H1 (cell line): ENCODE results near the gene SMIM44. TPM values are rescaled to one million over a fixed set of nuclear protein-coding genes. Genes with fewer than 3 reads are reported as not detected.

Experiments used
- CTCF ChIA-PET: fragments of 300-600 bp; sonication (Branson Sonifier 250); formaldehyde crosslinking; loops from one replicate; lab custom pipeline; 2021; ENCODE audit not compliant: partially characterized antibody; lab: Charles Lee
- POLR2A ChIA-PET: fragments of 300-600 bp; sonication (Branson Sonifier 250); formaldehyde crosslinking; loops from one replicate; lab custom pipeline; 2021; ENCODE audit warnings: inconsistent platforms; ENCODE audit not compliant: partially characterized antibody; lab: Charles Lee
- DNase-seq, 2 experiments: peaks; one replicate each; pipeline versions ENCODE4 v3.0.0 to v3.0.0-alpha.2; 2010 to 2022; ENCODE audit warnings: low spot score in 2 of 2, low read depth in 1 of 2, mixed read lengths in 1 of 2
- FAIRE-seq: peaks from 2 replicates; lab custom pipeline; 2011; peaks lifted over from hg19 to GRCh38; lab: Jason Lieb, UNC
- H2AFZ ChIP-seq: 2 replicates; pipeline ENCODE4 v1.8.1; 2012; ENCODE audit warnings: low read length, inconsistent platforms
- H2AK5ac ChIP-seq: 2 replicates; pipeline ENCODE4 v1.6.1; 2013; ENCODE audit warnings: low read depth, low read length
- H2BK120ac ChIP-seq: replicated peaks from 2 replicates; pipeline ENCODE3; 2013; ENCODE audit warnings: low read depth, low read length, inconsistent platforms
- H2BK12ac ChIP-seq: 2 replicates; pipeline ENCODE4 v1.6.1; 2013; ENCODE audit warnings: low read depth, low read length
- H2BK15ac ChIP-seq: 2 replicates; pipeline ENCODE4 v1.6.1; 2013; ENCODE audit warnings: low read length
- H2BK20ac ChIP-seq: 2 replicates; pipeline ENCODE4 v1.6.1; 2013; ENCODE audit warnings: low read length
- H2BK5ac ChIP-seq: 2 replicates; pipeline ENCODE4 v1.6.1; 2013; ENCODE audit warnings: low read depth, low read length
- H3K14ac ChIP-seq: 2 replicates; pipeline ENCODE4 v1.6.1; 2013; ENCODE audit warnings: inconsistent platforms; ENCODE audit not compliant: insufficient read length
- H3K18ac ChIP-seq: 2 replicates; pipeline ENCODE4 v1.6.1; 2013; ENCODE audit warnings: low read length; ENCODE audit errors: extremely low read depth
- H3K23ac ChIP-seq: 2 replicates; pipeline ENCODE4 v1.6.1; 2013; ENCODE audit warnings: inconsistent platforms; ENCODE audit not compliant: insufficient read length
- H3K23me2 ChIP-seq: 2 replicates; pipeline ENCODE4 v1.6.1; 2013; ENCODE audit warnings: low read depth, low read length
- H3K27ac ChIP-seq: 2 replicates; pipeline ENCODE4 v1.6.1; 2011; ENCODE audit warnings: low read depth, low read length, inconsistent platforms
- H3K27me3 ChIP-seq, 4 experiments: replicated peaks in 1 of 4; 1 replicate in 1 of 4; 2 replicates in 3 of 4; pipeline versions ENCODE4 v1.6.1 to v1.8.1; 2011 to 2013; ENCODE audit warnings: low read length in 3 of 4, mild to moderate bottlenecking in 3 of 4, inconsistent platforms in 2 of 4, mixed read lengths in 2 of 4, moderate library complexity in 1 of 4; ENCODE audit not compliant: control insufficient read depth in 3 of 4, insufficient read depth in 3 of 4; ENCODE audit errors: extremely low read depth in 1 of 4
- H3K36me3 ChIP-seq, 4 experiments: 2 replicates each; pipeline versions ENCODE4 v1.6.1 to v1.8.1; 2011 to 2013; ENCODE audit warnings: mild to moderate bottlenecking in 4 of 4, low read length in 3 of 4, moderate library complexity in 2 of 4, control low read depth in 1 of 4, inconsistent platforms in 1 of 4; ENCODE audit not compliant: insufficient read depth in 4 of 4, control insufficient read depth in 2 of 4
- H3K4ac ChIP-seq: replicated peaks from 2 replicates; pipeline ENCODE3; 2013; ENCODE audit warnings: low read length, low read depth, mixed read lengths, inconsistent platforms; ENCODE audit not compliant: insufficient read length
- H3K4me1 ChIP-seq, 4 experiments: replicated peaks in 1 of 4; 1 replicate in 1 of 4; 2 replicates in 3 of 4; pipeline versions ENCODE4 v1.6.1 to v1.8.1; 2011 to 2013; ENCODE audit warnings: low read length in 3 of 4, inconsistent platforms in 2 of 4, mixed read lengths in 1 of 4; ENCODE audit not compliant: insufficient read depth in 4 of 4, control insufficient read depth in 3 of 4
- H3K4me2 ChIP-seq, 2 experiments: 2 replicates each; pipeline versions ENCODE4 v1.6.1 to v1.8.1; 2011 to 2013; ENCODE audit warnings: low read depth in 2 of 2, low read length in 2 of 2, control low read depth in 1 of 2, inconsistent platforms in 1 of 2, mild to moderate bottlenecking in 1 of 2; ENCODE audit not compliant: insufficient read depth in 1 of 2
- H3K4me3 ChIP-seq, 4 experiments: fragments of 200-600, 300-600 bp in 1 of 4; sonication (generic), shearing (Covaris generic), sonication (Bioruptor Twin) in 1 of 4; 2 replicates each; pipeline versions ENCODE4 v1.5.1 to v1.8.1; 2011 to 2016; ENCODE audit warnings: low read length in 4 of 4, low read depth in 3 of 4, control low read depth in 2 of 4, inconsistent platforms in 2 of 4, mild to moderate bottlenecking in 2 of 4, mixed read lengths in 1 of 4, moderate library complexity in 1 of 4; ENCODE audit not compliant: insufficient read depth in 2 of 4; ENCODE audit errors: extremely low read depth in 1 of 4
- H3K56ac ChIP-seq: replicated peaks from 2 replicates; pipeline ENCODE3; 2013; ENCODE audit warnings: low read depth, mild to moderate bottlenecking, mixed read lengths, low read length, inconsistent platforms; ENCODE audit not compliant: insufficient read length
- H3K79me1 ChIP-seq: 2 replicates; pipeline ENCODE4 v1.6.1; 2013; ENCODE audit warnings: low read depth, low read length, control low read depth
- H3K79me2 ChIP-seq, 2 experiments: 2 replicates each; pipeline versions ENCODE4 v1.6.1 to v1.8.1; 2012 to 2013; ENCODE audit warnings: low read length in 2 of 2, mild to moderate bottlenecking in 2 of 2, inconsistent platforms in 1 of 2; ENCODE audit not compliant: insufficient read depth in 2 of 2, control insufficient read depth in 1 of 2
- H3K9ac ChIP-seq, 4 experiments: replicated peaks in 1 of 4; 1 replicate in 1 of 4; 2 replicates in 3 of 4; pipeline versions ENCODE4 v1.6.1 to v1.8.1; 2011 to 2013; ENCODE audit warnings: low read depth in 3 of 4, low read length in 3 of 4, control low read depth in 2 of 4, mild to moderate bottlenecking in 2 of 4, moderate library complexity in 2 of 4, inconsistent platforms in 1 of 4; ENCODE audit errors: extremely low read depth in 1 of 4
- H3K9me3 ChIP-seq, 2 experiments: 2 replicates each; pipeline versions ENCODE4 v1.6.1 to v1.8.1; 2012 to 2013; ENCODE audit warnings: mild to moderate bottlenecking in 2 of 2, moderate library complexity in 2 of 2, control low read depth in 1 of 2, inconsistent platforms in 1 of 2, low read depth in 1 of 2, low read length in 1 of 2, mixed read lengths in 1 of 2; ENCODE audit not compliant: insufficient read depth in 2 of 2
- H4K20me1 ChIP-seq, 2 experiments: replicated peaks in 1 of 2; 2 replicates each; pipeline versions ENCODE3 to v1.8.1; 2011 to 2013; ENCODE audit warnings: inconsistent platforms in 2 of 2, low read length in 2 of 2, mild to moderate bottlenecking in 1 of 2; ENCODE audit not compliant: insufficient read depth in 2 of 2, control insufficient read depth in 1 of 2
- H4K5ac ChIP-seq: 2 replicates; pipeline ENCODE4 v1.6.1; 2013; ENCODE audit warnings: low read length, low read depth, mixed read lengths, inconsistent platforms; ENCODE audit not compliant: insufficient read length
- H4K8ac ChIP-seq: 2 replicates; pipeline ENCODE4 v1.8.0; 2013; ENCODE audit warnings: mild to moderate bottlenecking, moderate library complexity, low read length, inconsistent platforms; ENCODE audit not compliant: insufficient read depth; ENCODE audit errors: extremely low read depth
- H4K91ac ChIP-seq: replicated peaks from 2 replicates; pipeline ENCODE3; 2013; ENCODE audit warnings: low read length, mixed read lengths, inconsistent platforms; ENCODE audit not compliant: insufficient read length
- ASH2L ChIP-seq: fragments of 200-600, 300-600 bp; sonication (generic); IDR thresholded peaks from one replicate; pipeline ENCODE4 v1.7.1; 2017; ENCODE audit warnings: low read length
- BCL11A ChIP-seq, 2 experiments: IDR thresholded peaks; one replicate each; pipeline ENCODE4 v1.6.1; 2011; ENCODE audit warnings: low read depth in 2 of 2, low read length in 2 of 2, mild to moderate bottlenecking in 2 of 2
- BRCA1 ChIP-seq: IDR thresholded peaks from 2 replicates; pipeline ENCODE4 v1.6.1; 2012; ENCODE audit warnings: low read depth, low read length, improper control_type of control experiment
- CBX5 ChIP-seq: fragments of 300-800, 300-1000 bp; sonication (generic); IDR thresholded peaks from 2 replicates; pipeline ENCODE4 v1.7.1; 2016; ENCODE audit warnings: antibody characterized with exemption, low read length, low read depth
- HDAC2 ChIP-seq, 2 experiments: fragments of 300-600 bp in 1 of 2; sonication (generic) in 1 of 2; IDR thresholded peaks; 2 replicates each; pipeline ENCODE4 v1.6.1; 2011 to 2012; ENCODE audit warnings: low read depth in 2 of 2, low read length in 2 of 2, mild to moderate bottlenecking in 2 of 2, moderate library complexity in 2 of 2, borderline replicate concordance in 1 of 2, inconsistent platforms in 1 of 2
- PHF8 ChIP-seq: fragments of 200-600 bp; sonication (generic); conservative IDR thresholded peaks from 2 replicates; pipeline ENCODE4 v1.7.1; 2012; ENCODE audit warnings: low read depth, mild to moderate bottlenecking, inconsistent platforms, low read length, moderate library complexity
- POLR2A ChIP-seq, 2 experiments: IDR thresholded peaks; 1 replicate in 1 of 2; 2 replicates in 1 of 2; pipeline ENCODE4 v1.6.1; 2011; ENCODE audit warnings: low read depth in 2 of 2, low read length in 2 of 2, mild to moderate bottlenecking in 2 of 2; ENCODE audit errors: control extremely low read depth in 1 of 2
- POU5F1 ChIP-seq: IDR thresholded peaks from 2 replicates; pipeline ENCODE4 v1.6.1; 2011; ENCODE audit warnings: low read depth, mild to moderate bottlenecking, low read length, moderate library complexity
- SUZ12 ChIP-seq: fragments of 200-600 bp; sonication (generic); IDR thresholded peaks from 2 replicates; pipeline ENCODE4 v1.6.1; 2012; ENCODE audit warnings: mild to moderate bottlenecking, inconsistent platforms, low read length, moderate library complexity, mixed read lengths
- TBP ChIP-seq: IDR thresholded peaks from 2 replicates; pipeline ENCODE4 v1.6.1; 2011; ENCODE audit warnings: low read depth, low read length, improper control_type of control experiment
- TEAD4 ChIP-seq: IDR thresholded peaks from 2 replicates; pipeline ENCODE4 v1.6.1; 2012; ENCODE audit warnings: low read depth, low read length, inconsistent platforms, mixed read lengths
- WGBS, 2 experiments: shearing (Covaris generic) in 1 of 2; methylation state at CpG; one replicate each; pipeline versions ENCODE4 v1.1.6 to v1.1.7; 2013 to 2015; ENCODE audit warnings: low lambda C conversion rate in 2 of 2, mixed read lengths in 2 of 2, inconsistent platforms in 1 of 2, low coverage in 1 of 2, missing lambda C conversion rate in 1 of 2; ENCODE audit not compliant: insufficient replicate concordance in 2 of 2, insufficient coverage in 1 of 2, insufficient read length in 1 of 2; ENCODE audit errors: extremely low coverage in 1 of 2, missing lambda C conversion rate in 1 of 2; 5-methylcytosine and 5-hydroxymethylcytosine counted together
- polyA plus RNA-seq, 7 experiments: library from polyadenylated mRNA; depleted of rRNA in 3 of 7; stranded (reverse) in 5 of 7; unstranded in 2 of 7; fragments of >200 nt in 5 of 7; fragments of 200-250 nt in 2 of 7; gene quantifications; 1 replicate in 5 of 7; 2 replicates in 1 of 7; 4 replicates in 1 of 7; pipeline versions ENCODE4 v1.2.1 to v1.2.3, GENCODE V29; 2011 to 2013; ENCODE audit warnings: missing spikeins in 2 of 7, mixed read lengths in 2 of 7
- total RNA-seq: library from RNA; stranded (reverse); fragmentation: NEBNext Ultra II Directional; extraction: Animal tissue kit (Norgen Biotek cat#: 25700); gene quantifications from 2 replicates; pipeline ENCODE4 v1.2.1, GENCODE V29; 2021

SMIM44 gene
- total and polyA plus RNA-seq, 2 of the 8 experiments (the other 6 are each of a cell fraction or from before 2014, with no cell fraction given) = not detected

- Histone ChIP-seq H2BK120ac (peak overlapping the region; percentile 97), H3K4me1 (peaks cover 0 to 6% (median 4%) of the 10 kb centered on the region in 4 experiments; a peak in 4 of 7 replicates), H2AFZ (peak overlapping the region; percentile 99), H3K79me1 (no peaks in the 10 kb centered on the region), H3K36me3 (no peaks in the 10 kb centered on the region), H3K9ac (peak overlapping the region; percentile 60 to 96 (median 95)), H4K91ac (peak overlapping the region; percentile 100), H2AK5ac (no peak overlapping the region), H3K14ac (no peak overlapping the region), H3K56ac (peak overlapping the region; percentile 98), H2BK20ac (no peak overlapping the region), H3K9me3 (no peaks in the 10 kb centered on the region), H3K18ac (peak overlapping the region; percentile 100), H3K27me3 (peaks cover 0 to 3% (median 1%) of the 10 kb centered on the region in 4 experiments; a peak in 3 of 7 replicates), H3K79me2 (no peaks in the 10 kb centered on the region), H3K23me2 (peaks cover 4% of the 10 kb centered on the region), H3K4me3 (peak overlapping the region; percentile 65 to 92 (median 86)), H4K5ac (peak overlapping the region; percentile 100), H2BK15ac (peak overlapping the region; percentile 93; the same call in 1 of the 2 replicates), H2BK12ac (peak overlapping the region; percentile 65; the same call in 1 of the 2 replicates), H2BK5ac (peak overlapping the region; percentile 98), H3K23ac (no peak overlapping the region), H4K20me1 (no peaks in the 10 kb centered on the region), H4K8ac (peak overlapping the region; percentile 100), H3K4ac (peak overlapping the region; percentile 97), H3K4me2 (peak overlapping the region; percentile 85 to 94), H3K27ac (peak overlapping the region; percentile 95)
- no peak for FAIRE-seq
- DNase-seq = peak; percentile 83 to 97
- WGBS, 2 experiments = 2% methylated on average over 48 of the region's 67 CpGs; no CpG with 5 or more reads in 1 of the 2 experiments
- ChIA-PET CTCF (interaction anchor here (0.8 to 1.3 kb wide), 3 partner anchors 10 to 48 kb away, joined by 3 to 4 read pairs (median 3); partner anchors contain the start of gene SMIM44), POLR2A (interaction anchor here (0.9 to 1.5 kb wide), 2 partner anchors 10 to 43 kb away, joined by 3 to 6 read pairs; no protein-coding TSS in a partner anchor)
- no peak for TF ChIP-seq BCL11A (IDR thresholded peaks at IDR 0.05; ENCODE audit: low read depth in 2 of 2, low read length in 2 of 2)
- peak; percentile 65 for TF ChIP-seq BRCA1
- no peak for TF ChIP-seq CBX5
- no peak for TF ChIP-seq TEAD4
- peak; percentile 87; the same call in 1 of the 2 replicates for TF ChIP-seq TBP
- TF ChIP-seq PHF8 = peak; percentile 86
- peak in 1 of 2 experiments; percentile 82; a peak in 2 of 3 replicates for TF ChIP-seq POLR2A (IDR thresholded peaks at IDR 0.05; ENCODE audit: control extremely low read depth in 1 of 2, low read depth in 2 of 2, low read length in 2 of 2)
- no peak for TF ChIP-seq SUZ12
- no peak for TF ChIP-seq POU5F1
- peak in 1 of 2 experiments; percentile 91; a peak in 1 of 4 replicates for TF ChIP-seq HDAC2 (IDR thresholded peaks at IDR 0.05; ENCODE audit: borderline replicate concordance in 1 of 2, low read depth in 2 of 2, low read length in 2 of 2)
- peak; percentile 83 for TF ChIP-seq ASH2L
Measured at GRCh38 chr19:3434630-3435553, 48.3 kb downstream of the SMIM44 start.
